Loucy (cell line): Measurements from ENCODE around the gene NCKAP5.

ENCODE experiments used
- EZH2phosphoT487 ChIP-seq: fragments of 200-600 bp; IDR thresholded peaks from 2 replicates; pipeline ENCODE4 v1.6.1; 2018; ENCODE audit warnings: antibody characterized with exemption, mild to moderate bottlenecking, moderate library complexity, borderline replicate concordance
- TF ChIP-seq, protein P1 (sequence below): fragments of 200-600 bp; sonication (generic); conservative IDR thresholded peaks from 2 replicates; pipeline ENCODE4 v1.5.1; 2014; ENCODE audit warnings: mild to moderate bottlenecking, antibody characterized with exemption, low read length

- TF ChIP-seq, protein P1, sequence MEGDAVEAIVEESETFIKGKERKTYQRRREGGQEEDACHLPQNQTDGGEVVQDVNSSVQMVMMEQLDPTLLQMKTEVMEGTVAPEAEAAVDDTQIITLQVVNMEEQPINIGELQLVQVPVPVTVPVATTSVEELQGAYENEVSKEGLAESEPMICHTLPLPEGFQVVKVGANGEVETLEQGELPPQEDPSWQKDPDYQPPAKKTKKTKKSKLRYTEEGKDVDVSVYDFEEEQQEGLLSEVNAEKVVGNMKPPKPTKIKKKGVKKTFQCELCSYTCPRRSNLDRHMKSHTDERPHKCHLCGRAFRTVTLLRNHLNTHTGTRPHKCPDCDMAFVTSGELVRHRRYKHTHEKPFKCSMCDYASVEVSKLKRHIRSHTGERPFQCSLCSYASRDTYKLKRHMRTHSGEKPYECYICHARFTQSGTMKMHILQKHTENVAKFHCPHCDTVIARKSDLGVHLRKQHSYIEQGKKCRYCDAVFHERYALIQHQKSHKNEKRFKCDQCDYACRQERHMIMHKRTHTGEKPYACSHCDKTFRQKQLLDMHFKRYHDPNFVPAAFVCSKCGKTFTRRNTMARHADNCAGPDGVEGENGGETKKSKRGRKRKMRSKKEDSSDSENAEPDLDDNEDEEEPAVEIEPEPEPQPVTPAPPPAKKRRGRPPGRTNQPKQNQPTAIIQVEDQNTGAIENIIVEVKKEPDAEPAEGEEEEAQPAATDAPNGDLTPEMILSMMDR: no peak
- TF ChIP-seq EZH2phosphoT487: no peak
Observed at GRCh38 chr2:132726155-132726554, 842.1 kb downstream of the NCKAP5 start.
